HL-60 (cell line): ENCODE data around the gene PRMT3.

ENCODE experiments used
- DNase-seq, 2 experiments: peaks; one replicate each; pipeline ENCODE4 v3.0.0-alpha.2; 2010 to 2020; ENCODE audit warnings: low read depth in 1 of 2, low spot score in 1 of 2
- H3K27ac ChIP-seq: fragments of 250-450 bp; sonication (Bioruptor Pico); replicated peaks from 2 replicates; pipeline ENCODE4 v1.5.1; 2020; ENCODE audit warnings: mild to moderate bottlenecking, moderate library complexity
- H3K27me3 ChIP-seq: fragments of 250-450 bp; sonication (Bioruptor Pico); 2 replicates; pipeline ENCODE4 v1.5.1; 2021; ENCODE audit warnings: mild to moderate bottlenecking, moderate library complexity; ENCODE audit not compliant: insufficient read depth, poor library complexity, severe bottlenecking
- H3K4me3 ChIP-seq: replicated peaks from 2 replicates; pipeline ENCODE4 v1.5.1; 2011; ENCODE audit warnings: mild to moderate bottlenecking, control low read depth, low read length; ENCODE audit not compliant: insufficient read depth
- CTCF ChIP-seq: IDR thresholded peaks from one replicate; pipeline ENCODE4 v1.5.1; 2011; ENCODE audit warnings: low read length, control low read depth, inconsistent platforms; ENCODE audit not compliant: insufficient read depth
- GABPA ChIP-seq: IDR thresholded peaks from 2 replicates; pipeline ENCODE4 v1.6.1; 2012; ENCODE audit warnings: low read depth
- POLR2AphosphoS5 ChIP-seq: IDR thresholded peaks from 2 replicates; pipeline ENCODE4 v1.6.1; 2012; ENCODE audit warnings: low read depth
- REST ChIP-seq: IDR thresholded peaks from 2 replicates; pipeline ENCODE4 v1.6.1; 2012; ENCODE audit warnings: low read depth; ENCODE audit not compliant: insufficient replicate concordance
- SPI1 ChIP-seq: IDR thresholded peaks from 2 replicates; pipeline ENCODE4 v1.6.1; 2012; ENCODE audit warnings: low read depth, mild to moderate bottlenecking, borderline replicate concordance

Gene PRMT3

GRCh38 chr11:20415432-20415831 lies 27.9 kb downstream of the PRMT3 start:
- TF ChIP-seq SPI1 (no peak), POLR2AphosphoS5 (no peak), REST (no peak), GABPA (no peak), CTCF (no peak)
- DNase-seq = no peak

GRCh38 chr11:20417771-20418170 lies 30.3 kb downstream of the PRMT3 start:
- Histone ChIP-seq H3K27ac (no peak overlapping the region), H3K4me3 (no peak overlapping the region), H3K27me3 (no peaks in the 10 kb centered on the region)
- TF ChIP-seq REST = no peak
- no peak for TF ChIP-seq GABPA
- TF ChIP-seq POLR2AphosphoS5 = no peak
- no peak for TF ChIP-seq CTCF
- no peak for TF ChIP-seq SPI1
- DNase-seq = no peak

More at GRCh38 chr11:20415432-20415831, 27.9 kb downstream of the PRMT3 start:
- H3K4me3 ChIP-seq = no peak overlapping the region
- no peak overlapping the region for H3K27ac ChIP-seq
- H3K27me3 ChIP-seq = no peaks in the 10 kb centered on the region

- no peaks in the 10 kb centered on the region for H3K27me3 ChIP-seq
- DNase-seq = no peak
- no peak overlapping the region for H3K27ac ChIP-seq
- no peak overlapping the region for H3K4me3 ChIP-seq
- no peak for TF ChIP-seq GABPA
- no peak for TF ChIP-seq SPI1
- TF ChIP-seq REST = no peak
- no peak for TF ChIP-seq POLR2AphosphoS5
- TF ChIP-seq CTCF = no peak
These were observed 34.4 kb downstream of the PRMT3 start for GRCh38 chr11:20421946-20422345.
